PC-9 (cell line): ENCODE measurements around the gene ACACA.
"Not testable (repeated sequence)": the region's sequence is repeated elsewhere in the genome, so short reads cannot be mapped to it uniquely, and the experiment has no call there.

Source experiments
- CTCF ChIP-seq: fragments of 200-600 bp; sonication (generic); conservative IDR thresholded peaks from 2 replicates; pipeline ENCODE4 v1.6.1; 2017; ENCODE audit warnings: mixed run types, antibody characterized with exemption, mild to moderate bottlenecking, moderate library complexity
- EZH2 ChIP-seq: fragments of 200-600 bp; sonication (generic); IDR thresholded peaks from 2 replicates; pipeline ENCODE4 v1.8.0; 2017; ENCODE audit warnings: antibody characterized with exemption, low read depth

- not testable (repeated sequence) for TF ChIP-seq CTCF, EZH2
Observed at GRCh38 chr17:37408145-37408479, 1.5 kb upstream of the ACACA start.
